GM23338 (cell line): ENCODE measurements around the gene GP2. TPM values are rescaled to one million over a fixed set of nuclear protein-coding genes. Genes with fewer than 3 reads are reported as not detected.

Experiments used
- ATAC-seq: fragments of 200-7000 bp; cut with Tn5 transposase; 3 replicates; pipeline ENCODE4 v1.9.1; 2020
- DNase-seq: peaks from one replicate; pipeline ENCODE4 v3.0.0-alpha.2; 2015; ENCODE audit warnings: low spot score
- H2AFZ ChIP-seq: fragments of 200-600 bp; sonication (generic); 2 replicates; pipeline ENCODE4 v1.8.0; 2016; ENCODE audit warnings: antibody characterized with exemption, mild to moderate bottlenecking, moderate library complexity
- H3F3A ChIP-seq: fragments of 200-600 bp; sonication (generic); replicated peaks from 2 replicates; pipeline ENCODE4 v1.8.0; 2017; ENCODE audit warnings: antibody characterized with exemption, mixed run types, low read depth
- H3K27ac ChIP-seq: fragments of 200-600 bp; sonication (generic); 2 replicates; pipeline ENCODE4 v1.6.1; 2016; ENCODE audit warnings: low read depth
- H3K27me3 ChIP-seq: fragments of 200-600 bp; sonication (generic); 2 replicates; pipeline ENCODE4 v1.8.0; 2016; ENCODE audit warnings: mild to moderate bottlenecking, mixed run types, moderate library complexity; ENCODE audit not compliant: insufficient read depth
- H3K36me3 ChIP-seq: fragments of 200-600 bp; sonication (generic); 2 replicates; pipeline ENCODE4 v1.8.0; 2016; ENCODE audit warnings: mild to moderate bottlenecking; ENCODE audit not compliant: insufficient read depth
- H3K4me1 ChIP-seq: fragments of 200-600 bp; sonication (generic); 2 replicates; pipeline ENCODE4 v1.8.0; 2016; ENCODE audit warnings: mild to moderate bottlenecking, moderate library complexity; ENCODE audit not compliant: insufficient read depth
- H3K4me2 ChIP-seq: fragments of 200-600 bp; sonication (generic); 2 replicates; pipeline ENCODE4 v1.7.1; 2017; ENCODE audit warnings: mixed run types
- H3K4me3 ChIP-seq: fragments of 200-600 bp; sonication (generic); 2 replicates; pipeline ENCODE4 v1.6.1; 2016; ENCODE audit warnings: mixed run types
- H3K79me2 ChIP-seq: fragments of 200-600 bp; sonication (generic); replicated peaks from 2 replicates; pipeline ENCODE4 v1.8.0; 2017; ENCODE audit warnings: mild to moderate bottlenecking; ENCODE audit not compliant: insufficient read depth
- H3K9me2 ChIP-seq: fragments of 200-600 bp; sonication (generic); 2 replicates; pipeline ENCODE4 v1.8.0; 2017; ENCODE audit not compliant: insufficient read depth
- H4K20me1 ChIP-seq: fragments of 200-600 bp; sonication (generic); replicated peaks from 2 replicates; pipeline ENCODE4 v1.8.0; 2017; ENCODE audit warnings: mild to moderate bottlenecking; ENCODE audit not compliant: insufficient read depth
- H3K27ac Mint-ChIP-seq: 2 replicates; pipeline ENCODE4 v1.8.0; 2020; ENCODE audit warnings: inconsistent platforms, mild to moderate bottlenecking, moderate library complexity, mixed read lengths
- H3K27me3 Mint-ChIP-seq: 3 replicates; pipeline ENCODE4 v1.8.0; 2022; ENCODE audit warnings: low read depth, mild to moderate bottlenecking, moderate library complexity, mixed read lengths, inconsistent platforms; ENCODE audit not compliant: insufficient read depth, poor library complexity
- H3K36me3 Mint-ChIP-seq: 3 replicates; pipeline ENCODE4 v1.8.0; 2021; ENCODE audit warnings: low read depth, mild to moderate bottlenecking, inconsistent platforms, moderate library complexity, mixed read lengths
- H3K4me1 Mint-ChIP-seq: 3 replicates; pipeline ENCODE4 v1.8.0; 2020; ENCODE audit warnings: mild to moderate bottlenecking, inconsistent platforms, mixed read lengths
- H3K4me3 Mint-ChIP-seq: 3 replicates; pipeline ENCODE4 v1.8.0; 2021; ENCODE audit warnings: moderate library complexity, mild to moderate bottlenecking, inconsistent platforms, mixed read lengths
- H3K9me3 Mint-ChIP-seq: 3 replicates; pipeline ENCODE4 v1.8.0; 2020; ENCODE audit warnings: moderate library complexity, mild to moderate bottlenecking, inconsistent platforms, mixed read lengths
- CREB1 ChIP-seq: fragments of 250-450 bp; sonication (Bioruptor Pico); IDR thresholded peaks from 2 replicates; pipeline ENCODE4 v1.5.0; 2020; ENCODE audit warnings: low read depth, mild to moderate bottlenecking, moderate library complexity
- CTCF ChIP-seq, 2 experiments: fragments of 200-600 bp in 1 of 2; sonication (generic) in 1 of 2; conservative IDR thresholded peaks; 2 replicates each; pipeline versions ENCODE4 v1.5.1 to v1.6.1; 2016 to 2017; ENCODE audit warnings: antibody characterized with exemption in 2 of 2, low read depth in 2 of 2, mild to moderate bottlenecking in 2 of 2, moderate library complexity in 1 of 2
- ETS1 ChIP-seq: IDR thresholded peaks from 2 replicates; pipeline ENCODE4 v1.6.1; 2016; ENCODE audit warnings: antibody characterized with exemption
- EZH2 ChIP-seq: fragments of 200-600 bp; sonication (generic); IDR thresholded peaks from one replicate; pipeline ENCODE4 v1.8.0; 2017; ENCODE audit warnings: antibody characterized with exemption, mild to moderate bottlenecking, low read depth; ENCODE audit not compliant: unreplicated experiment
- EZH2phosphoT487 ChIP-seq: fragments of 200-600 bp; sonication (generic); IDR thresholded peaks from one replicate; pipeline ENCODE4 v1.8.1; 2018; ENCODE audit warnings: antibody characterized with exemption; ENCODE audit not compliant: unreplicated experiment
- JUNB ChIP-seq: IDR thresholded peaks from one replicate; pipeline ENCODE4 v1.6.1; 2016; ENCODE audit warnings: antibody characterized with exemption; ENCODE audit not compliant: unreplicated experiment
- NANOG ChIP-seq: IDR thresholded peaks from 2 replicates; pipeline ENCODE4 v1.6.1; 2016; ENCODE audit warnings: antibody characterized with exemption, borderline replicate concordance
- POLR2AphosphoS5 ChIP-seq: IDR thresholded peaks from 2 replicates; pipeline ENCODE4 v1.6.1; 2016; ENCODE audit warnings: antibody characterized with exemption, low read depth
- REST ChIP-seq: IDR thresholded peaks from one replicate; pipeline ENCODE4 v1.6.1; 2018; ENCODE audit warnings: antibody characterized with exemption; ENCODE audit not compliant: unreplicated experiment
- STAT1 ChIP-seq: IDR thresholded peaks from one replicate; pipeline ENCODE4 v1.6.1; 2016; ENCODE audit warnings: antibody characterized with exemption; ENCODE audit not compliant: unreplicated experiment
- ZNF114 ChIP-seq: fragments of 250-450 bp; sonication (Bioruptor Pico); IDR thresholded peaks from 2 replicates; pipeline ENCODE4 v1.5.0; 2020; ENCODE audit warnings: mild to moderate bottlenecking, moderate library complexity
- ZNF331 ChIP-seq: fragments of 250-450 bp; sonication (Bioruptor Pico); IDR thresholded peaks from 2 replicates; pipeline ENCODE4 v1.5.0; 2020; ENCODE audit warnings: low read depth, mild to moderate bottlenecking, moderate library complexity
- ZNF462 ChIP-seq: fragments of 250-450 bp; sonication (Bioruptor Pico); IDR thresholded peaks from 2 replicates; pipeline ENCODE4 v1.5.0; 2020; ENCODE audit warnings: mild to moderate bottlenecking, moderate library complexity
- polyA plus RNA-seq: library from polyadenylated mRNA; unstranded; fragments of >200 nt; fragmentation: Nextera tagmentation; extraction: Ambion mirVana; gene quantifications from 2 replicates; pipeline ENCODE4 v1.2.1, GENCODE V29; 2016
- total RNA-seq: library from RNA; depleted of rRNA; stranded (reverse); fragments of >200 nt; shearing (Covaris generic); gene quantifications from 2 replicates; pipeline ENCODE4 v1.2.3, GENCODE V29; 2014

The GP2 gene
- total and polyA plus RNA-seq, 2 experiments from 2014 or later, result not detected

GRCh38 chr16:20319406-20319805, 7.9 kb downstream of the GP2 start (continued):
- TF ChIP-seq ZNF462 (no peak), STAT1 (no peak), CREB1 (no peak)

- no peak overlapping the region for H3K27ac Mint-ChIP-seq
- H3K4me3 Mint-ChIP-seq, result no peak overlapping the region
- DNase-seq (no peak), ATAC-seq (no peak)
- no peaks in the 10 kb centered on the region for H3K27me3 Mint-ChIP-seq
- H4K20me1 ChIP-seq, result no peaks in the 10 kb centered on the region
- H3K9me2 ChIP-seq, result peaks cover 5% of the 10 kb centered on the region
- H3K79me2 ChIP-seq, result no peaks in the 10 kb centered on the region
- no peaks in the 10 kb centered on the region for H3K4me1 ChIP-seq
- H3K9me3 Mint-ChIP-seq, result no peaks in the 10 kb centered on the region
- H3K27ac ChIP-seq, result no peak overlapping the region
- no peaks in the 10 kb centered on the region for H3K36me3 ChIP-seq
- no peak overlapping the region for H3K4me2 ChIP-seq
- H3K27me3 ChIP-seq, result no peaks in the 10 kb centered on the region
- no peak overlapping the region for H3K4me3 ChIP-seq
- H2AFZ ChIP-seq, result no peak overlapping the region
- no peaks in the 10 kb centered on the region for H3K36me3 Mint-ChIP-seq
- no peaks in the 10 kb centered on the region for H3F3A ChIP-seq
- no peaks in the 10 kb centered on the region for H3K4me1 Mint-ChIP-seq
- no peak for TF ChIP-seq POLR2AphosphoS5
- no peak for TF ChIP-seq NANOG
- TF ChIP-seq ZNF331 (CRISPR knock-in tag), result no peak
- TF ChIP-seq CTCF (conservative IDR thresholded peaks at IDR 0.05; ENCODE audit: low read depth in 2 of 2), result no peak
- TF ChIP-seq REST, result no peak
- no peak for TF ChIP-seq ETS1
- no peak for TF ChIP-seq EZH2
- no peak for TF ChIP-seq JUNB
- TF ChIP-seq STAT1, result no peak
- TF ChIP-seq EZH2phosphoT487, result no peak
- no peak for TF ChIP-seq ZNF114 (CRISPR knock-in tag)
- no peak for TF ChIP-seq CREB1
These were observed 8.9 kb downstream of the GP2 start for GRCh38 chr16:20318437-20318836.
